IPS-18c (cell line): ENCODE measurements around the gene PTPRE.

ENCODE experiments used
- H3K4me3 ChIP-seq: 2 replicates; pipeline ENCODE4 v1.7.0; 2013; ENCODE audit warnings: low read depth, mild to moderate bottlenecking, low read length, moderate library complexity; ENCODE audit not compliant: insufficient read depth
- H3K9me3 ChIP-seq: one replicate; pipeline ENCODE4 v1.6.1; 2013; ENCODE audit warnings: mild to moderate bottlenecking, low read length, moderate library complexity; ENCODE audit not compliant: control insufficient read depth, insufficient read depth

PTPRE gene

DNA sequence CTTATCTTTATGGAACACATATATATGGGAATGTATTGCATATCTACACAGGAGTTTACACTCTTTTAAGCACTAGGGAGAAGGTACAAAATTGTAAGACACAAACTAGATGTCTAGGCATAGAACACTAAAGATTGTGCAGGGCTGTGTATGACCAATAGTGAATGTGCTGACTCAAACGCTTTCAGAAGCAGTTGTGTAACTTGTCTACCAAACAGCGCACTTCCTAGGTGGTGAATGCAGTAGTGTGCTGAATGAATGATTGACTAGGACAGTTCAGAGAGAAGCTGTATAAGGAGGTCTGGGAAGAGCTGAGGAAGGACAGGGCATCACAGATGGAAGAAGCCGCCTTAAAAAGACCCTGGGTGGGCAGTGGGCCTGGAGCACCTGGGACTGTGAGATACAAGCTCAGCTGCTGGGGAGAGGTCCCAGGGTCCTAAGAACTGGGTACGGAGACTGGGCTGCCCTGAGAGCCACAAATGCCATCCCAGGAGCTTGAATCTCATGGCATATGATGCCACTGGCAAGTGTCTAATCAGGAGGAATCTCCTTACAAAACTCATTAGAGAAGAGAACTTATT is 28.3 kb upstream of the PTPRE start:
- H3K9me3 ChIP-seq: no peaks in the 10 kb centered on the region
- H3K4me3 ChIP-seq: no peak overlapping the region

DNA sequence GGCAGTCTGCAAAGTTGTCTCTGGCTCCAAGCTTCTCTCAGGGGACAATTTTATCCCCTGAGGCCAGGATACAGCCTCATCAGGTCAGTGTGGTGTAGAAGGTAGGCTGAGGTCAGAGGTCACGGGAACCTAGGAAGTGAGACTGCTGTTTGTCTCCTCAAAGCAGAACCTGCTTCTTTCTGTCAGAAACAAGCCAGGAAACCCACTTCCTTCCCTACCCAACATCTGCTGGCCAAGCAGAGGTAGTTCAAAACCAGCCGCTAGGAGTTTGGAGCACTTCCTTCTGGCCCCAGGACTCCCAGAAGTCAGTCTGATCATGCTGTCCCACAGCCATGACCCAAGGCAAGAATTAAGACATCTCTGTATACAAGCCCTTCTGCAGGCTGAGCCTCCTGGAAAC is 26.3 kb upstream of the PTPRE start:
- no peak overlapping the region for H3K4me3 ChIP-seq
- no peaks in the 10 kb centered on the region for H3K9me3 ChIP-seq

DNA sequence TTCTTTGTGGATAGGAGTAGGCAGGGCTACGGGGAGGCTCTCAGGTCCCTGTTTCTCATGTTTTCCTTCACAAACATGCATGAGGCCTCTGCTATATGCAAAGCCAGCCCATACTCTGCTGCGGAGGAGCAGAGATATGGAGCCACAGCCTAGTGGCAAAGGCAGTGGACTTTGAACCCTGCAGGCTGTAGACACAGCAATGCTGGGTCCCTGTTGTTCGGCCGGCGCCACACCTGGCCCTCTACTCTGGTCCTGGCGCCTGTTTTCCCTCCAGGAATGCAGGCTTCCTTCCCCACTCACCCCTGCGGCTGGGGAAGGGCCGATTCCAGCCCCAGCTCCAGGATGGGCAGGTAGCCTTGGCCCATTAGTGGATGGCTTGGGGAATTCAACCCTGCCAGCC is 25.6 kb upstream of the PTPRE start:
- H3K9me3 ChIP-seq: no peaks in the 10 kb centered on the region

DNA sequence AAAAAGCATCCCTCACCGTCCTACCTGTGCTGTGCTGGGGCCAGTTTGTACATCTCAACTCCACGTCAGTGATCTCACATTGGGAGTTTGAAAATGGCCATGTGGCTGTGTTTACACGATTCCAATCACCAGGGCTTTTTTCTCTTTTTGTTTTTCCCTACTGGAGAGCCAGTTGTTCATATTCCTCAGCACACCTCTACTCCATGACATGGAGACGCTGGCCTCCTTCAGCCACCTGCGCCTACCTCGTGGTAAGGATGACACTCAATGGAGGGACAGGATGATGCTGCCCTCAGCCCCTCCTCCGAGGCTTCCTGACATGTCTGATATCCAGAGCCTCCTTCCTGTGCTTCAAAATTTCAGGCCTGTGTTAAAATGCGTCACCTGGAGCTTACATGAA is 24.5 kb upstream of the PTPRE start:
- H3K4me3 ChIP-seq: no peak overlapping the region
- H3K9me3 ChIP-seq: no peaks in the 10 kb centered on the region

More for the DNA sequence above, 25.6 kb upstream of the PTPRE start:
- no peak overlapping the region for H3K4me3 ChIP-seq

DNA sequence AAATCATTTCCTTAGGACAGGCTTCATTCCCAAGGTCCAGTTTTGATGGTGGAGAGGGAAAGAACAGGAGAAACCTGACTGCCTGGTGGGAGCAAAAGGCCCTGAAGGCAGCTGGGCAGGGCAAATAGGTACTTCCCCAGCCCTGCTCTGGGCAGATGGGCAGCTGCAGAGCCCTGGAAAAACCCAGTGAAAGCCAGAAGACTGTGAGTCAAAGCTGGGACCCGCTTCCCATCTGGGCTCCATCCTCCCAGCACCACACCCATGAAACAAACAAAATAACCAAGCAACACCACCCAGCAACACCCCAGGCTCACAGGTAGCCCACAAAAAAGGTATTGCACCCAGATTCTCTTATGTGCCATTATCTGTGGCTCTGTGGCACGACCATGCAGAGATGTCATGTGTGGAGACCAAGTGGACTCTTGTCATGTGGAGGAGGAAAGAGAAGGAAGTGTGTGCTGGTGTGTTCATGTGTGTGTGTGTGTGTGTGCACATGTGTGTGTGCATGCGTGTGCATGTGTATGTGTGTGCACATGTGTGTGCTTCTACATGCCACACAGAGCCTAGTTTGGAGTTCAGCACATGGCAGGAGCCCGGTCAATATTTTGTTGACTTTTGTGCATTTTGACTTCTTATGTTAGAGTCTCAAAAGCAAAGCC is 24.0 kb upstream of the PTPRE start:
- Histone ChIP-seq H3K9me3 (no peaks in the 10 kb centered on the region), H3K4me3 (no peak overlapping the region)

DNA sequence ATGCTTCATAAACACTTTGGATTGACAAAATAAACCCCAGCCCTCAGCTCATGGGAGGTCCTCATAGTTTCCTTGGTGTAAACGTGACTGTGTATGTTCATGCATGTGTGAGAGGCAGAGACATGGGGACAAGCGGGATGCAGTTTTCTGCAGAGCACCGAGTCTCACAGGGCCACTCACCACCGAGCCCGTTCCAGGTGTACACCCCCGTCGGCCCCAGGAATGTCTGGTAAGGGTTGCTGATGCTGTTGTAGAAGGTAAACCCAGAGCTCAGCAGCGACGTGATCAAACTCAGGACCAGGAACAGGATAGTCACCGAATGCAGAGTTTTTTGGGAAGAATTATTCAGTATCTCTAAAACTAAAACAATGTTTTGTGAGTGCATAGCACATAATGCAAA is 23.4 kb upstream of the PTPRE start:
- Histone ChIP-seq H3K9me3 (no peaks in the 10 kb centered on the region), H3K4me3 (no peak overlapping the region)

DNA sequence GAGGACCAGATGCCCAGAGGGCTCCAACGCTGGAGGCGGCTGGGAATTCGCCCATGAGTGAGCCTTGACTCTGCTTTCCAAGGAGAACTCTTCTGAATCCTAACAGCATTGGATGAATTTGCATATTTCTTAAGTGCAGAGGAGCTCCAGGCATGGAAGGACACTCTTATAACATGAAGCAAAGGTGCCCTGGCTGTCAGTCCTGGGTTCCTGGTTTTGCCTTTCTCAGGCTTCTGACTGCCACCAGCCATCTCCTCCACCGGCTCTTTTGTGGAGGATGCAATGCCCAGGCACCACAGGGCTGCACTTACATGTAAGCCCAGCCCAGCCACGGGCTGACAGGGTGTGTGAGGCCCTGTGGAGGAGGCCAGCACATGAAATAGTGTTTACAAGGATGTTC is 22.4 kb upstream of the PTPRE start:
- Histone ChIP-seq H3K4me3 (no peak overlapping the region), H3K9me3 (no peaks in the 10 kb centered on the region)

DNA sequence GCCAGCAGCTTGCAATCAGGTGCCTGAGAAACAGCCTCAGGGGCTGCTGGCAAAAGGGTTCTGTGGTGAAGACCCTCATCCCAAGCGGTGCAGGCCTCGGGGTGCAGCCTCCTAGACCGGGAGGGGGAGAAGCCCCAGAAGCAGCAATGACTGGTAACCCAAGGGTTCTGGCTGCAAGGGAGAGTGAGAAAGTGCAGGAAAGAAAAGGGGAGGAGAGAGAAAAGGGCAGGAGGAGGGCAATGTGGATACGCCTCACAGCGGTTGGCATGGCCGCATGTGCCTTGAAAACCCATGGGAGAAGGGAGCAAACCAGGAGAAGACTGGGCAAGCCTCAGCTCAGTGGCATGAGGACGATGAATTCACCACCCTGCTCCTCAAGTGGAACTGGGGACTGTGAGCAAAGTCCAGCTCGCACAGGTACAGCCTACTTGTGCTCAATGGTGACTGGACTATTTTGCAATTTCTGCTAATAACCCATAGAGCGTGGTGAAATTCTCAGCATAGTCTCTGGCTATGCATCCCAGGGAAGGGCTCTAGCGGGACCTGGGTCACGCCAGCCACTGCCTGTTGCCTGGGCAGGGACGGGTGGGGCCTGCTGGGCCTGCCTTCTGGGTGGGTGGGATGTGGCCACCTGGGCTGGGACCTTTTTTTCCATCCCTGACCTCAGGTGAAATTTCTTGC is 20.4 kb upstream of the PTPRE start:
- no peak overlapping the region for H3K4me3 ChIP-seq
- no peaks in the 10 kb centered on the region for H3K9me3 ChIP-seq

DNA sequence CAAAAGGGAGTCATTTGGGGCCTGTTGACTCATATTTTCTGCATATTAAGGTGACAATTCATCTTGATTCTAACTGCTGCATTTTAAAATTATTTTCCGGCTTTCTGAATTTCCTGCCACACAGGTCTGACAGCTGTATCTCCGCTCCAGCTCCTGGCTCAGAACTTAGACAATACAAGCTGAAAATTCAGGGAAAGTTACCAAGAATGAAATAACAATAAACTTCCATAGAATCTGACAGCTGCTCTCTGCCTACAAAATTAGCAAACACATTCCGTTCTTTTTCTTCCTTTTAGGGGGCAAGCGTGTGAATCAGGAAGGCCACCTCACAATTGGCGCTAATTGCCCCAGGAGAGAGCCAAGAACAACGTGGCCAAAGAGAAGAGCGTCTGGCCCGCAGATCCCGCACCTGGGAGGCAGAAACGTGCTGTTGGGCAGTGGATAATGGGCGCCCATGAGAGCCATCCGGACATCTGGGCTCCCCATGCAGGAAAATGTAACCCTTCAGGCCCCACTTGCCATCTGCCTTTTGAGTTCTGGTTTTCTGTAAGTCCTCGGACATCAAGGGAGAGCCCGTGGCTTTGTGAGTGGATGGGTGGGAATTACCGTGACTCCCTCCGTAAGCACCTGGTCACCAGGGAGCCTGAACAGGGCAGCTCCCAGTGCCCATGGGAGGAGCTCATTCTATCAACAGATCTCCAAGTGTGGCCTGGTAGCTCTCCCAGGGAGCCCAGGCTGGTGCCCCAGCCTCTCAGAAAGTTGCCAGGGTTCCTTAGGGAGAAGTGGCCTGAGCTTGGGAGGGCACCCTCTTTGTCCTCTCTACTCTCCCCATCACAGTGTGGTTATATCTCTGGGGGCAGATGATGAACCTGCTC is 19.1 kb upstream of the PTPRE start:
- H3K9me3 ChIP-seq: no peaks in the 10 kb centered on the region
- no peak overlapping the region for H3K4me3 ChIP-seq

DNA sequence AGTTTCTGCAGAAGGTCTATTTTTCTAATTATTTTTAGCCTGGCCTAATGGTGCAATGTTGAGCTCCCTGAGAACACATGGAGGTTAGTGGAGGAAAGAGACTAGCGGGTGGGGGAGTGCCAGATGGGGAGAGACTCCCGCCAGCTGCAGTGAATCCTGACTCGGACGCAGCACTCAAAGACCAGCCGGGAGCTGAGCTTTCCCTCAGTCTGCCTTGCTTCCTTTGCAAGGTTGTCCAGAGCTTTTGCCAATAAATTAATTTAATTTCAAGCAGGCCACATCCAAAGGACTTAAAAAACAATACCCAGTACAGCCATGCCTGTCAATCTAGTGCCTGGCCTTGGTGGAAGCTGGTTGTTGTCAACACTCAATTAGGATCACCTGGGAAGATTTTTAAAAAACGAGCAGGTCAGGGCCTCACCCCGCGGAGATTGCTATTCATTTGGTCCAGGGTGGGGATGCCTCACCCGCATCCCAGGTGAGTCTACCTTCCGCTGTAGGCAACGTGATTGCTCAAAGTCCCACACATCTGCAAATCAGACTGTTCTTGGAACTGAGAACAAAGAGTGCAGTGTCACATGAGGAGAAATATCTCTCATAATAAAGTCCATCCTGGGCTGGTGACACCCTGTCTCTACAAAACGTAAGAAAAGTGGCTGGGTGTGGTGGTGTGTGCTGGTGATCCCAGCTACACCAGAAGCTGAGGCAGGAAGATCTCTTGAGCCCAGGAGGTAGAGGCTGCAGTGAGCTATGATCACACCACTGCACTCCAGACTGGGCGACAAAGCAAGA is 18.2 kb upstream of the PTPRE start:
- H3K4me3 ChIP-seq: no peak overlapping the region
- H3K9me3 ChIP-seq: no peaks in the 10 kb centered on the region

DNA sequence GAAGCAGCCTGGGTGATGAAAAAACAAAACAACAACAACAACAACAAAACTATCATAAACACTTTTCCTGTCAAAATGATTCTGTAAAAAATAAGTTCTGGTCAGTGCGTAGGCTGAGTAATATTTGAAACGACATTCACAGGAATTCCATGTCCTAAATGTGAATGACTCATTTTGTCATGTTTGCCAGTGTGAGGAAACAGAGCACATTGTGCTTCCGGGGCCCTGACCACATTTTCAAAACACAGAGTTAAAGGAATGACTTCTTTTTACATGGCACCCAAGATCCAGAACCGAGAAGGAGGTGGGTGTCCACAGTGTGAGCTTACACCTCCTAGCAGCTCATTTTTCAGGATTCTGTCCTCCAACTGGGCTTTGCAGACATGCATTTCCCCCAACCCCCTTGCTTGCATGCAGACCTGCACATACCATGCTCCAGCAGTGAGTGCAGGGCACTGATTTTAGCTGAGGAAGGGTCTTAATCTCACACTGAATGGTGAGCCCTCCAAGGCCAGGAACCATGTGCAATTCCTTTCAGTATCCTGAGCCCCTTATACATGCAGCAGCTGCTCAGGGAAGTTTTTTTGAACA is 17.2 kb upstream of the PTPRE start:
- H3K4me3 ChIP-seq: no peak overlapping the region
- H3K9me3 ChIP-seq: no peaks in the 10 kb centered on the region

DNA sequence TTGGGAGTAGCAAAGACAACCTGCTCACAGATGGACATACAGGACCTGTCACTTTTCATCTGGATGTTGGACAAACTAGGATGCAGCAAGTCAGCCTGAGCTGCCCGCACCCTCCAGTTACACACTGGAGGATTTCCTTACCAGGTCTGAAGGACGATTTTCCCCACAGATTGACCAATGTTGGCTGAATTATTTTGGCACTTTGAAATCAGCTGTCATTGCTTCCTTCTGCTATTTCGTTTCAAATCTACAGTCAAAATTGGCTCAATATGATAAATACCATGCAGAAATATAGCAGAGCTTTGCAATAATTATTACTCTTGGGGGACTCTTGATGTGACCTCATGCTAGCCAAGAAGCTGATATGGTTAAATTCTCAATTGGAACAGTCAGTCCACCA is 16.7 kb upstream of the PTPRE start:
- H3K4me3 ChIP-seq: no peak overlapping the region
- no peaks in the 10 kb centered on the region for H3K9me3 ChIP-seq

DNA sequence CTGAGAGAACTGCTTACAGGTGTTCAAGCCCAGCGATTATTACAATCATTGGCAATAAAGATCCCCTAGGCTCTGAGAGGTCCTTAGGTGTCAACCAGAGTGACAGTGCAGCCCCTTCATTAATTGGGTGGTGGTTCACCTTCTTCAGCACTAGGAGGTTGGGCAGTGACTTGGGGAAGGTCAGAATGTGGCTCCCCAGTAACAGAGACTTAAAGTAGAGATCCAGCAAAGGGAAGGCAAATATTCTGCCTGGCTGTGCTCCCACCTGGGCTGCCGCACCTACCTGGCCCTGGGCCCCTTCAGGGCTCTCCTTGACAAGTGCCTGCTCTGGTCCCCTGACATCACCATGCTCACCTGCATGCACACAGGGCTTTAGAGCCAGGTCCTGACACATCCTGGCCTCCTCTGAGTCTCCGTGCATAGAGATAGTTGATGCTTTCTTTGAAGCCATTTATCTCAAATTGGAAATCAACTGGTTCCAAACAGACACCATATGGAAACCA is 16.0 kb upstream of the PTPRE start:
- no peaks in the 10 kb centered on the region for H3K9me3 ChIP-seq
- H3K4me3 ChIP-seq: no peak overlapping the region

DNA sequence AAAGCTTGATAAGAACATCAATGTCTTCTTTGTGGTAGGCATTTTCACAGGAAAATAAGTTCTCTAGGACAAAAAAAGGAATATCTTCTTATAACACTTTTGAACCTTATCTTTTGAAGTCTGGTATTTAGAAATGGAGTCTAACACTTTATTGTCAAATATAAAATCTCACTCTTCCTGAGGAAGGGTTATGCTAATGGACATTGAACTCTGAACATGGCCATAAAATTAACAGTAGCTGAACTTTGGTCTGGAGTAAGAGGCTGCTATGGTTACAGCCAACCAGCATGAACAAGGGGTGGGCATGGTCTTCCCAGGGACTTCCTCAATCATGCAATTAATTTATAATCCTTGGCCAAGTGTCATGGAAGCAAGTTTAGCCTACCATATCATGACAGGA is 14.2 kb upstream of the PTPRE start, which contains the start of gene CLRN3:
Gene CLRN3 (minus strand): TSS at position 199 of the 400 bp plus-strand sequence. CDS start 157 bp downstream, at position 42.
- no peaks in the 10 kb centered on the region for H3K9me3 ChIP-seq
- no peak within 1 kb of the TSS for H3K4me3 ChIP-seq

DNA sequence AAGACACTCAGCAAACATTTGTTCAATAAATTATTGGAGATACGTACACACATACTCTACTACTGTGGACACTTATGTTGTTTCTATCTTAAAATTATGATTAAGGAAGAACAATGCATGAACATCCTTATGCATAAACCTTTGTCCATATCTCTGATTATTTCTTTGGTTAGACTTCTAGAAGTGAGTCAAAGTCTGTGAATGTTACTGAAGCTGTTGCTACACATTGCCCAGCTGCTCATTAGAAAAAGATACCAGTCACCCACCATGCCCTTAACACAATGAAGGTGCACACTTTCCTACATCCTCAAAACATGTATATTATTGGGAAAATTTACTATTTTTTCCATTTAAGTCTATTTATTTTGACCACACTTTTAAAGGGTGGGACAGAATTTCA is 12.8 kb upstream of the PTPRE start:
- H3K9me3 ChIP-seq: no peaks in the 10 kb centered on the region
- no peak overlapping the region for H3K4me3 ChIP-seq

DNA sequence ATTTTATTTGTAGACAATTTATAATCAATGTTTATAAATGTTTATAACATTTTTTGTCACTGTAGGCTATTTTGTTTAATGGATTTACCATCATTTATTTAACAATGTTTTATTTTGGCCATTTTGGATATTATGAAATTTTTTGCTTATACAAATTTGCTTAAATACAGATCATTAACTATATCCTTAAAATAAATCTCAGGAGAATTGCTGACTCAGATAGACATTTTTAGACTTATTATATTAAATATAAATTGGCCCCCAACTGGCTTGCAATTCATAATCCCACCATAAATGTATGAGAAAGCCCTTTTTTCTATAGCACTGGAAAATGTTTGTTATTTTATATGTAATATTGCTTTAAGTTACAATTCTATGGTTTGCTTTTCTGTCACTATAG is 10.3 kb upstream of the PTPRE start:
- H3K4me3 ChIP-seq: no peak overlapping the region
- no peaks in the 10 kb centered on the region for H3K9me3 ChIP-seq
